OCI-LY1 (cell line): ENCODE data around the gene USP48.
"Not testable (repeated sequence)": the region's sequence is repeated elsewhere in the genome, so short reads cannot be mapped to it uniquely, and the experiment has no call there.

ENCODE experiments used
- H2AFZ ChIP-seq: fragments of 200-600 bp; sonication (generic), shearing (Covaris generic); 2 replicates; pipeline ENCODE4 v1.6.0; 2014; ENCODE audit warnings: antibody characterized with exemption, mild to moderate bottlenecking, low read length
- H3F3A ChIP-seq: fragments of 200-600 bp; sonication (generic), shearing (Covaris generic); 2 replicates; pipeline ENCODE4 v1.6.0; 2014; ENCODE audit warnings: mild to moderate bottlenecking, antibody characterized with exemption, low read length, moderate library complexity; ENCODE audit not compliant: insufficient read depth
- H3K27ac ChIP-seq: fragments of 200-600 bp; sonication (generic); 2 replicates; pipeline ENCODE4 v1.5.1; 2014; ENCODE audit warnings: low read length, mixed run types, mild to moderate bottlenecking, low read depth; ENCODE audit not compliant: poor library complexity, severe bottlenecking
- H3K27me3 ChIP-seq: fragments of 200-600 bp; sonication (generic); 2 replicates; pipeline ENCODE4 v1.6.0; 2014; ENCODE audit warnings: antibody characterized with exemption, mild to moderate bottlenecking, low read length, moderate library complexity; ENCODE audit not compliant: insufficient read depth
- H3K36me3 ChIP-seq: fragments of 200-600 bp; sonication (generic); 2 replicates; pipeline ENCODE4 v1.6.1; 2014; ENCODE audit warnings: mild to moderate bottlenecking, antibody characterized with exemption, low read length, moderate library complexity, mixed read lengths; ENCODE audit not compliant: insufficient read depth
- H3K4me1 ChIP-seq: fragments of 200-600 bp; sonication (generic); 2 replicates; pipeline ENCODE4 v1.5.1; 2014; ENCODE audit warnings: mild to moderate bottlenecking, low read length, moderate library complexity; ENCODE audit not compliant: insufficient read depth, severe bottlenecking
- H3K4me2 ChIP-seq: fragments of 200-600 bp; sonication (generic), shearing (Covaris generic); 2 replicates; pipeline ENCODE4 v1.6.1; 2014; ENCODE audit warnings: low read length
- H3K4me3 ChIP-seq: fragments of 200-600 bp; sonication (generic); 2 replicates; pipeline ENCODE4 v1.5.1; 2014; ENCODE audit warnings: low read length, low read depth, mild to moderate bottlenecking, mixed read lengths; ENCODE audit not compliant: poor library complexity, severe bottlenecking
- H3K79me2 ChIP-seq: fragments of 200-600 bp; shearing (Covaris generic); 2 replicates; pipeline ENCODE4 v1.6.1; 2016; ENCODE audit warnings: mixed run types, low read length, mixed read lengths; ENCODE audit not compliant: insufficient read depth
- H3K9ac ChIP-seq: fragments of 200-600 bp; sonication (generic), shearing (Covaris generic); 2 replicates; pipeline ENCODE4 v1.6.1; 2014; ENCODE audit warnings: mild to moderate bottlenecking, low read length, mixed read lengths
- H3K9me2 ChIP-seq: fragments of 200-600 bp; sonication (generic), shearing (Covaris generic); 2 replicates; pipeline ENCODE4 v1.6.1; 2014; ENCODE audit warnings: low read depth, mild to moderate bottlenecking, low read length, mixed read lengths
- H3K9me3 ChIP-seq: fragments of 200-600 bp; shearing (Covaris generic); 2 replicates; pipeline ENCODE4 v1.6.1; 2014; ENCODE audit warnings: low read length, mixed read lengths
- H4K20me1 ChIP-seq: fragments of 200-600 bp; sonication (generic), shearing (Covaris generic); 2 replicates; pipeline ENCODE4 v1.6.0; 2016; ENCODE audit warnings: mild to moderate bottlenecking, low read length; ENCODE audit not compliant: insufficient read depth
- EZH2 ChIP-seq: fragments of 200-600 bp; sonication (generic), shearing (Covaris generic); IDR thresholded peaks from 2 replicates; pipeline ENCODE4 v1.8.0; 2017; ENCODE audit warnings: borderline replicate concordance, mixed run types, mild to moderate bottlenecking, antibody characterized with exemption, low read length, moderate library complexity, mixed read lengths
- TF ChIP-seq, protein P1 (sequence below): fragments of 200-600 bp; sonication (generic), shearing (Covaris generic); IDR thresholded peaks from 2 replicates; pipeline ENCODE4 v1.5.1; 2017; ENCODE audit warnings: mild to moderate bottlenecking, antibody characterized with exemption, low read length, moderate library complexity, mixed read lengths

The USP48 gene

DNA sequence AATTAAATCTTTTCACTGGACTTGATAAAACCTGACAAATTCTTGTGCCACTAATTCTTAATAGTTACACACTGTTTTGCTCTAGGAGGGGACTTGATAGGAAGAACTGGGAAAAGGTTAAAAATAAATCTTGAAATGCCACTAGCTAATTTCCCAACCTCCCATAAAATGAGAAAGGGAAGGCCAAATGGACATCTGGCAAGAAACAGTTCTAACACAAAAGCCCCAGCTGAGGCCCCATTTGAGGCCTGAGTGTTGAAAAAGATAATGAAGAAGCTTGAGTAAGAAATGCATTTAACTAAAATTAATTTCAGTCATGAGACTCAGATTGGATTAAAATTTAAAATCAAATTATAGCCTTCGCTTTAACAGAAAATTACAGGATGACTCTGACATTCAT is 102.6 kb downstream of the USP48 start:
- TF ChIP-seq EZH2 = no peak
- TF ChIP-seq, protein P1, sequence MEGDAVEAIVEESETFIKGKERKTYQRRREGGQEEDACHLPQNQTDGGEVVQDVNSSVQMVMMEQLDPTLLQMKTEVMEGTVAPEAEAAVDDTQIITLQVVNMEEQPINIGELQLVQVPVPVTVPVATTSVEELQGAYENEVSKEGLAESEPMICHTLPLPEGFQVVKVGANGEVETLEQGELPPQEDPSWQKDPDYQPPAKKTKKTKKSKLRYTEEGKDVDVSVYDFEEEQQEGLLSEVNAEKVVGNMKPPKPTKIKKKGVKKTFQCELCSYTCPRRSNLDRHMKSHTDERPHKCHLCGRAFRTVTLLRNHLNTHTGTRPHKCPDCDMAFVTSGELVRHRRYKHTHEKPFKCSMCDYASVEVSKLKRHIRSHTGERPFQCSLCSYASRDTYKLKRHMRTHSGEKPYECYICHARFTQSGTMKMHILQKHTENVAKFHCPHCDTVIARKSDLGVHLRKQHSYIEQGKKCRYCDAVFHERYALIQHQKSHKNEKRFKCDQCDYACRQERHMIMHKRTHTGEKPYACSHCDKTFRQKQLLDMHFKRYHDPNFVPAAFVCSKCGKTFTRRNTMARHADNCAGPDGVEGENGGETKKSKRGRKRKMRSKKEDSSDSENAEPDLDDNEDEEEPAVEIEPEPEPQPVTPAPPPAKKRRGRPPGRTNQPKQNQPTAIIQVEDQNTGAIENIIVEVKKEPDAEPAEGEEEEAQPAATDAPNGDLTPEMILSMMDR = no peak
- no peak overlapping the region for H3K27ac ChIP-seq
- no peaks in the 10 kb centered on the region for H3F3A ChIP-seq
- no peak overlapping the region for H3K4me2 ChIP-seq
- H3K36me3 ChIP-seq = peaks cover 43% of the 10 kb centered on the region
- H3K27me3 ChIP-seq = no peaks in the 10 kb centered on the region
- H3K9ac ChIP-seq = no peak overlapping the region
- H3K9me2 ChIP-seq = no peaks in the 10 kb centered on the region
- no peak overlapping the region for H2AFZ ChIP-seq
- no peaks in the 10 kb centered on the region for H3K4me1 ChIP-seq
- H3K79me2 ChIP-seq = no peaks in the 10 kb centered on the region
- no peak overlapping the region for H3K4me3 ChIP-seq
- 0 out of 2 replicates have a peak, but pooled peaks cover 4% of the 10 kb centered on the region for H3K9me3 ChIP-seq
- H4K20me1 ChIP-seq = no peaks in the 10 kb centered on the region

DNA sequence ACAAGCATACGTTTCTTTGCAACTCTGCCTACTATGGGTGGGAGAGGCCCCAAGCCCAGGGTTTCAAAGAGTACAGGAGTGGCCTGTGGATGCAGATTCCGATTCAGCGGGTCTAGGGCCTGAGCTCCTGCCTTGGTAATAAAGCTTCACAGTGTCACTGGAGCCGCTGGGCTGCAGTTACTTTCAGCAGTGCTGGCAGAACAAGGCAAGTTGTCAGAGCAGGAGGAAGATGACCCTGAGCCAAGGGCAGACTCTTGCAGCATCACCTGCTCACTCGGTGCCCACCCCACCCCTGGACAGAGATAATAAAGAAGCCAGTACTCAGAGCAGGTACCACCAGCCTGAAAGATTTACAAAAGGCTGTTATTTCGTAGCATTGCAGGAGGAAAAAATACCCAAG is 105.8 kb downstream of the USP48 start:
- no peak overlapping the region for H3K4me2 ChIP-seq
- H2AFZ ChIP-seq = no peak overlapping the region
- H3K4me1 ChIP-seq = no peaks in the 10 kb centered on the region
- no peaks in the 10 kb centered on the region for H3K9me3 ChIP-seq
- TF ChIP-seq, protein P1 = no peak
- no peak for TF ChIP-seq EZH2
- no peaks in the 10 kb centered on the region for H3K27me3 ChIP-seq
- H3K36me3 ChIP-seq = peaks cover 26% of the 10 kb centered on the region
- H3K9me2 ChIP-seq = no peaks in the 10 kb centered on the region
- no peaks in the 10 kb centered on the region for H3K79me2 ChIP-seq
- no peak overlapping the region for H3K27ac ChIP-seq
- no peak overlapping the region for H3K9ac ChIP-seq
- no peaks in the 10 kb centered on the region for H4K20me1 ChIP-seq
- H3K4me3 ChIP-seq = no peak overlapping the region
- H3F3A ChIP-seq = no peaks in the 10 kb centered on the region

DNA sequence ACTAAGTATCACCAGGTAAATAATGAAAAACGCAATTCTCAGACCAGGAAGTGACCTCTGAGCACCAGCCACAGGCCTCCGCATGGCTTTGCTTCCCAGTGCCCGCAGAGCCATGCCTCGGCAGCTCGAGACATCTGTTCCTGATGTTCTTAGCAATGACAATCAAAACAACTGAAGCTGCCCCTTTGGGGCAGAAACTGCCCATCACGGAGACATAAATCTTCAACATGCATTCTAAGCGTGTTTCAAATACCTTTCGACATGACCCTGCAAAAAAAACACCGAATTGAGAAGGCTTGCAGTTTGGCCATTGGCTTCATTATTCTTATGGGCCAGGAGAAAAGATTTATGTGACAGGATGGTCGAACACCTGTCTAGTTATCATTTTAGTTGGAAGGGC is 108.0 kb downstream of the USP48 start:
- H3K4me1 ChIP-seq = no peaks in the 10 kb centered on the region
- no peaks in the 10 kb centered on the region for H4K20me1 ChIP-seq
- H3K9me2 ChIP-seq = no peaks in the 10 kb centered on the region
- no peak overlapping the region for H3K4me3 ChIP-seq
- TF ChIP-seq, protein P1 = no peak
- no peak for TF ChIP-seq EZH2
- H3K4me2 ChIP-seq = no peak overlapping the region
- H3F3A ChIP-seq = no peaks in the 10 kb centered on the region
- no peak overlapping the region for H3K9ac ChIP-seq
- H3K36me3 ChIP-seq = peaks cover 14% of the 10 kb centered on the region
- H3K27me3 ChIP-seq = no peaks in the 10 kb centered on the region
- no peak overlapping the region for H2AFZ ChIP-seq
- no peaks in the 10 kb centered on the region for H3K79me2 ChIP-seq
- H3K27ac ChIP-seq = no peak overlapping the region
- no peaks in the 10 kb centered on the region for H3K9me3 ChIP-seq

DNA sequence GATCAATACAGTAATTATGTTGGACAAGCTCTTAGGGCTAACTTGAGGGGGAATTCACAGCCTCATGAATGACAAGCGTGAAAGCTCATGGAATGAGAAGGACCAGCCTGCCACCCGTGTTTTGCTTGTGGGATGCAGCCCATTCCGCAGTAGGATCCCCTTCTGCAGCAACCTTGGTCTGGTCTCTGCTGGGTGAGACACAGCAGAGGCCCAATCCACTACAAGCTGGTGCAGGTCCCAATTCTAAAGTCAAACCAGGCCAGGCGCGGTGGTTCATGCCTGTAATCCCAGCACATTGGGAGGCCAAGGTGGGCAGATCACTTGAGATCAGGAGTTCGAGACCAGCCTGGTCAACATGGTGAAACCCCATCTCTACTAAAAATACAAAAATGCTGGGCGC is 109.1 kb downstream of the USP48 start:
- not testable (repeated sequence) for H3K27me3 ChIP-seq, H3K4me3 ChIP-seq, H3K79me2 ChIP-seq, H3K36me3 ChIP-seq, H3K9me3 ChIP-seq, H3K27ac ChIP-seq, H4K20me1 ChIP-seq, H2AFZ ChIP-seq, H3K9me2 ChIP-seq, H3K4me2 ChIP-seq, H3F3A ChIP-seq, H3K9ac ChIP-seq, H3K4me1 ChIP-seq
